AG10803 (cell line): ENCODE data around the gene LRRC55.

Experiments
- DNase-seq: peaks from one replicate; pipeline ENCODE4 v3.0.0; 2010; ENCODE audit warnings: low read depth
- H3K4me3 ChIP-seq: 2 replicates; pipeline ENCODE4 v1.5.1; 2011; ENCODE audit warnings: mild to moderate bottlenecking, low read length, control low read depth
- CTCF ChIP-seq: conservative IDR thresholded peaks from 2 replicates; pipeline ENCODE4 v1.5.1; 2011; ENCODE audit warnings: mild to moderate bottlenecking, low read length, control low read depth, inconsistent platforms

Gene LRRC55

DNA sequence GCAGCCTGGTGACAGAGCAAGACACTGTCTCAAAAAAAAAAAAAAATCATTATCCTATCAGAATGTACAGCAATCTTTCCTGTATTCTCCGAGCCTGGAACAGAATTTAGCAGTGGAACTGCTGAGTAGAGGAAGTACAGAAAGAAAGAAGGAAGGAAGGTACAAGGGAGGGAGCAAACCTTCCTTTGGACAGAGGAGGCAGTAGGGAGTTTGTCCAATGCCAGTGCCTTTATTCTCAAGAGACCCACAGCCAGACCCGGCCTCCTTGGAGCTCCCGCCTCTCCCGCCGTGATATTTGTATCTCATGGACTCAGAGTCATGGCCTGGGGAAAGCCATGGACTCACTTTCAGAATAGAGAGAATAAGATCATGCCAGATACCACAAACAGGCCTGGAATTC is 37.7 kb upstream of the LRRC55 start:
- H3K4me3 ChIP-seq: no peak overlapping the region
- no peak for DNase-seq
- TF ChIP-seq CTCF: no peak

- no peak overlapping the region for H3K4me3 ChIP-seq
- no peak for DNase-seq
- TF ChIP-seq CTCF: no peak
Observed at GRCh38 chr11:57144531-57145320, 37.0 kb upstream of the LRRC55 start.

DNA sequence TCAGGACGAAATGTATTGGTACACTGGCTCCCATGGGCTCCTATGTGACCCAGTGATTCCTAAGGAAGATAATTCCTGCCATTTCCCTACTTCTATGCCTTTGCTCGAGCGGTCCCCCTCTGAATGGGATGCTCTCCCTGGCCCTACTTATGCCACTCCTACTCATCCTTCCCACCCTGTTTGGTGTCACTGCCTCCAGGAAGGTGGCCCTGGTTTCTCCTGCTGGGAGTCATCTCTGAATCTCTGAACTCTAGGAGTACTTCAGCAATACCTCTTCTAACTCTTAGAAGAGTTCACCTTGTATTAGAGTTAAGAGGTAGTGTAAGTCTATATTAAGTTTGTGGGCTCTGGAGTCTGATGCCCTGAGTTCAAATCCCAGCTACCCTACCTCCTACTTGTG is 35.5 kb upstream of the LRRC55 start:
- DNase-seq: no peak
- no peak for TF ChIP-seq CTCF
- H3K4me3 ChIP-seq: no peak overlapping the region

DNA sequence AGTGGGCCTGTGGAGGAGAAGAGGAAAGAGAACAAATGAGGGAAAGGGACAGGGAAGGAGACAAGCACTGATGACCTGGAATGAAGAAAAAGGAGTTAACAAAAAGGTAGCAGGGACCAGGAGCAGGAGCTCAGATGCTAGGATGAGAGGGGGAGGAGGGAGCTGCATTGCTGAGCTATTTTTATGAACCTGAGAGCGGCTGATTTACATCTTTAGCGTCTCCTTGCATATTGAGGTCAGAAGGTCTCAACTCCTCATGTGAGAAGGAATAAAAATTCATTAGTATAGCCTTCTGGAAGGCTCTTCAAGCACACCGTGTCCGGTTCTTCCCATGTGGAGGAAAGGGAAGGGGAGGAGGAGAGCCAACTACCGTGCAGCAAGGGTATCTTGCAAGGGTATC is 33.1 kb upstream of the LRRC55 start:
- TF ChIP-seq CTCF: no peak
- DNase-seq: no peak
- no peak overlapping the region for H3K4me3 ChIP-seq

- no peak for TF ChIP-seq CTCF
- H3K4me3 ChIP-seq: no peak overlapping the region
- DNase-seq: peak; percentile 6
Observed at GRCh38 chr11:57150454-57150917, 31.3 kb upstream of the LRRC55 start.

GRCh38 chr11:57152134-57152533 is 29.6 kb upstream of the LRRC55 start:
- no peak for DNase-seq
- TF ChIP-seq CTCF: no peak
- no peak overlapping the region for H3K4me3 ChIP-seq

- no peak for DNase-seq
- H3K4me3 ChIP-seq: no peak overlapping the region
- no peak for TF ChIP-seq CTCF
Observed at GRCh38 chr11:57153448-57153847, 28.3 kb upstream of the LRRC55 start.
